ENCODE results near the gene TRMO. TPM values are rescaled to one million over a fixed set of nuclear protein-coding genes. Genes with fewer than 3 reads are reported as not detected.

TRMO gene
- total and polyA plus RNA-seq, 2 experiments from 2014 or later: 10.5 to 13.0 TPM

DNA sequence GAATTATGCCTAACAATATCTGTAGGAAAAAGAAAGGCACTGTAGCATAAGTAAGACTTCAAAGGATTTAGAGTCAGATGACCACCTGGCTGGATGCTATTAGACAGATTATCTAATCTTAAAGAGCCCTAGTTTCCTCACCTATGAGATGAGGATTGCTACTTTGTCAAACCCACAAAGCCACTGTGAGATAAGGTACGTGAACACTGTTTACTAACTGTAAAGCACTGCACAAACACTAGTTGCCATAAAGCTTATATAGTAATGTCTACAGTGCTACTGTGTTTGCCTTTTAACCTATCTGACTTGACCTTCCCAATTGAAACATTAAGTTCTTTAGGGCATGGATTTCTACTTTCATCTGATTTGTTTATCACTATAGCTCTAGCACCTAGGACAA, 10.3 kb downstream of the TRMO start:
- H3K79me2 ChIP-seq (ENCODE audit: insufficient read depth): peaks cover 4% of the 10 kb centered on the region
- H3K9me3 ChIP-seq (ENCODE audit: low read depth): no peaks in the 10 kb centered on the region
- H3K27ac ChIP-seq: no peak overlapping the region
- 93 to 100% methylated on average over 1 of the region's 1 CpG for WGBS, 2 experiments (ENCODE audit: low coverage in 1 of 2, low lambda C conversion rate in 2 of 2, missing lambda C conversion rate in 2 of 2)
- H3F3A ChIP-seq (ENCODE audit: insufficient read depth): no peaks in the 10 kb centered on the region
- peaks cover 25% of the 10 kb centered on the region; the same call in 1 of the 2 replicates for H3K36me3 ChIP-seq (ENCODE audit: low read depth)
- in situ Hi-C loops (cut with MboI): no loop called here
- no peaks in the 10 kb centered on the region for H3K4me1 ChIP-seq (ENCODE audit: insufficient read depth)
- H3K4me2 ChIP-seq (ENCODE audit: unreplicated experiment): no peak overlapping the region
- no peaks in the 10 kb centered on the region for H4K20me1 ChIP-seq (ENCODE audit: insufficient read depth)
- H3K9me2 ChIP-seq (ENCODE audit: insufficient read depth): no peaks in the 10 kb centered on the region
- H3K4me3 ChIP-seq: no peak overlapping the region
- H3K9ac ChIP-seq: no peak overlapping the region
- DNase-seq: no peak
- TF ChIP-seq EZH2phosphoT487 (IDR thresholded peaks at IDR 0.05; ENCODE audit: insufficient read depth, low read depth): no peak
- TF ChIP-seq EZH2 (IDR thresholded peaks at IDR 0.05; ENCODE audit: insufficient read depth, poor library complexity, severe bottlenecking): no peak
- H3K27me3 ChIP-seq (replicated peaks; ENCODE audit: insufficient read depth): no peaks in the 10 kb centered on the region
- H2AFZ ChIP-seq: no peak overlapping the region

DNA sequence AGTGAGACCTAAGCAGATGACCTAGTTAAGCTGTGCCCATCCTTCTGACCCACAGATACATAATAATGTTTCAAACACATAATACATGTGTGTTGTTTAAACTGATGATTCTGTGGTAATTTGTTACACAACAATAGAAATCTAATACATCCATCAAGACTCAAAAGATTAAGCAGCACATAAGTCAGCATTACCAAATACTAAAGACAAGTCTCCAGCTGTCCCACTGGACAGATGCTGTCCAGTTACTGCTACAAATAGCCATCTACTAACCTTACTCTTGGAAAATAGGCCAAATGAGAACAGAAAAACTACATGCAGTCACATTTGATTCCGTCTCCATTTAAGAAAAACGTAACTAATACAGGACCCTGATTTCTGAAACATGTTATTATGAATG, 10.8 kb downstream of the TRMO start:
- Histone ChIP-seq H3K27ac (no peak overlapping the region), H3K9ac (no peak overlapping the region), H3K79me2 (ENCODE audit: insufficient read depth) (no peaks in the 10 kb centered on the region; the same call in 1 of the 2 replicates), H3K4me2 (ENCODE audit: unreplicated experiment) (no peak overlapping the region), H4K20me1 (ENCODE audit: insufficient read depth) (no peaks in the 10 kb centered on the region), H2AFZ (no peak overlapping the region), H3K4me1 (ENCODE audit: insufficient read depth) (no peaks in the 10 kb centered on the region), H3K36me3 (ENCODE audit: low read depth) (peaks cover 25% of the 10 kb centered on the region; the same call in 1 of the 2 replicates), H3F3A (ENCODE audit: insufficient read depth) (no peaks in the 10 kb centered on the region), H3K27me3 (replicated peaks; ENCODE audit: insufficient read depth) (no peaks in the 10 kb centered on the region), H3K9me2 (ENCODE audit: insufficient read depth) (no peaks in the 10 kb centered on the region), H3K9me3 (ENCODE audit: low read depth) (no peaks in the 10 kb centered on the region), H3K4me3 (no peak overlapping the region)
- WGBS, 2 experiments (ENCODE audit: low coverage in 1 of 2, low lambda C conversion rate in 2 of 2, missing lambda C conversion rate in 2 of 2): 82 to 93% methylated on average over 2 of the region's 2 CpGs
- TF ChIP-seq EZH2 (IDR thresholded peaks at IDR 0.05; ENCODE audit: insufficient read depth, poor library complexity, severe bottlenecking) (no peak), EZH2phosphoT487 (IDR thresholded peaks at IDR 0.05; ENCODE audit: insufficient read depth, low read depth) (no peak)
- in situ Hi-C loops (cut with MboI): no loop called here
- no peak for DNase-seq

DNA sequence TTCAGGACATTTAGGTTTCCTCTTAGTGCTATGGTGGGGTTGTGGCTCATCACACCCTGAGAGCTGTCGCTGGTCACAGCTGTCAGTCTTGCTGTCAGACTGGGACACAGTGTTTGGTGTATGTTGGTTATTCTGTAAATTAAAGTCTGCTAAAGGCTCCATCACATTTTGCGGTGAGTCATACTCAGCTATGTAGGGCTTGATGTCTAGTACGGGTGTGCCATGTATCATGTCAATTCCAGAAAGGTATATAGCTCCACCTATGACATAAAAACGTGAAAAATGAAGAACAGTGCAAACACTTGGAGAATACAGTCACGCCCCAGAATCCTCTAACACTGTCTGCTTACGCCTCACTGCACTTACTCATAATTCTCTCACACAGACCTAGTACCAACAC, 11.9 kb downstream of the TRMO start:
- Histone ChIP-seq H3K36me3 (ENCODE audit: low read depth) (peaks cover 25% of the 10 kb centered on the region; the same call in 1 of the 2 replicates), H3K9me2 (ENCODE audit: insufficient read depth) (no peaks in the 10 kb centered on the region), H3K9me3 (ENCODE audit: low read depth) (no peaks in the 10 kb centered on the region), H3K27me3 (replicated peaks; ENCODE audit: insufficient read depth) (no peaks in the 10 kb centered on the region), H3K4me1 (ENCODE audit: insufficient read depth) (0 out of 2 replicates have a peak, but pooled peaks cover 5% of the 10 kb centered on the region), H3K4me2 (ENCODE audit: unreplicated experiment) (no peak overlapping the region), H3K4me3 (no peak overlapping the region), H3K79me2 (ENCODE audit: insufficient read depth) (peaks cover 7% of the 10 kb centered on the region; the same call in 1 of the 2 replicates), H3K9ac (no peak overlapping the region), H3K27ac (no peak overlapping the region), H3F3A (ENCODE audit: insufficient read depth) (no peaks in the 10 kb centered on the region; the same call in 1 of the 2 replicates), H2AFZ (no peak overlapping the region), H4K20me1 (ENCODE audit: insufficient read depth) (no peaks in the 10 kb centered on the region)
- in situ Hi-C loops (cut with MboI): no loop called here
- no peak for DNase-seq
- TF ChIP-seq EZH2phosphoT487 (IDR thresholded peaks at IDR 0.05; ENCODE audit: insufficient read depth, low read depth) (no peak), EZH2 (IDR thresholded peaks at IDR 0.05; ENCODE audit: insufficient read depth, poor library complexity, severe bottlenecking) (no peak)
- WGBS, 2 experiments (ENCODE audit: low coverage in 1 of 2, low lambda C conversion rate in 2 of 2, missing lambda C conversion rate in 2 of 2): 94 to 96% methylated on average over 6 of the region's 6 CpGs

DNA sequence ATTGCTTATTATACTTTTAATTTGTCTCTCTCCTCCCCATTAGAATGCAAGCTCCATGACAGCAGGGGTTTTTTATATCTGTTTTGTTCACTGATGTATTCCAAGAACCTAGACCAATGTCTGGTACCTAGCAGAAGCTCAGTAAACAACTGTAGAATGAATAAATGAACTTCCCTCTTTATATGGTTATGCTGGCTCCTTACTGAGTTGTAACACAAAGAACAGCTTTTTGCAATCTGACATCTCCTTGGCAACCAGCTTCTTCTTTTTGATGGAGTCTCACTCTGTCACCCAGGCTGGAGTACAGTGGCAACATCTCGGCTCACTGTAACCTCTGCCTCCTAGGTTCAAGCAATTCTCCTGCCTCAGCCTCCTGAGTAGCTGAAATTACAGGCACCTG, 13.6 kb downstream of the TRMO start:
- TF ChIP-seq EZH2 (IDR thresholded peaks at IDR 0.05; ENCODE audit: insufficient read depth, poor library complexity, severe bottlenecking) (no peak), EZH2phosphoT487 (IDR thresholded peaks at IDR 0.05; ENCODE audit: insufficient read depth, low read depth) (no peak)
- no peak overlapping the region for H3K9ac ChIP-seq
- 70 to 72% methylated on average over 1 of the region's 1 CpG for WGBS, 2 experiments (ENCODE audit: low coverage in 1 of 2, low lambda C conversion rate in 2 of 2, missing lambda C conversion rate in 2 of 2)

More for the DNA sequence above, 13.6 kb downstream of the TRMO start:
- no peak overlapping the region for H3K4me3 ChIP-seq
- no peaks in the 10 kb centered on the region for H3K27me3 ChIP-seq (replicated peaks; ENCODE audit: insufficient read depth)
- H3K79me2 ChIP-seq (ENCODE audit: insufficient read depth): peaks cover 18% of the 10 kb centered on the region
- H3K9me3 ChIP-seq (ENCODE audit: low read depth): no peaks in the 10 kb centered on the region
- no peaks in the 10 kb centered on the region for H4K20me1 ChIP-seq (ENCODE audit: insufficient read depth)
- H3K4me1 ChIP-seq (ENCODE audit: insufficient read depth): 0 out of 2 replicates have a peak, but pooled peaks cover 5% of the 10 kb centered on the region
- H3K4me2 ChIP-seq (ENCODE audit: unreplicated experiment): no peak overlapping the region
- H2AFZ ChIP-seq: no peak overlapping the region
- peaks cover 18% of the 10 kb centered on the region; the same call in 1 of the 2 replicates for H3K36me3 ChIP-seq (ENCODE audit: low read depth)
- no peak overlapping the region for H3K27ac ChIP-seq
- no peaks in the 10 kb centered on the region for H3K9me2 ChIP-seq (ENCODE audit: insufficient read depth)
- H3F3A ChIP-seq (ENCODE audit: insufficient read depth): no peaks in the 10 kb centered on the region; the same call in 1 of the 2 replicates
- no peak for DNase-seq
- in situ Hi-C loops (cut with MboI): no loop called here

All from GM23248 (cell line).